Measurements from ENCODE around the gene RSPO3. TPM values are rescaled to one million over a fixed set of nuclear protein-coding genes. Genes with fewer than 3 reads are reported as not detected.

RSPO3 gene
- total and polyA plus RNA-seq, 2 experiments from 2014 or later: 4.8 to 11.2 TPM

- Histone ChIP-seq H4K20me1 (ENCODE audit: insufficient read depth, poor library complexity, severe bottlenecking) (no peaks in the 10 kb centered on the region), H2AFZ (no peak overlapping the region), H3K9me2 (replicated peaks; ENCODE audit: insufficient read depth) (no peaks in the 10 kb centered on the region), H3K27ac (no peak overlapping the region), H3K79me2 (no peaks in the 10 kb centered on the region), H3K27me3 (no peaks in the 10 kb centered on the region), H3K4me1 (ENCODE audit: insufficient read depth) (no peaks in the 10 kb centered on the region), H3K4me2 (no peak overlapping the region), H3K4me3 (no peak overlapping the region), H3K9me3 (ENCODE audit: low read depth) (no peaks in the 10 kb centered on the region), H3K36me3 (replicated peaks; ENCODE audit: insufficient read depth, low read depth) (no peaks in the 10 kb centered on the region)
- TF ChIP-seq EZH2 (IDR thresholded peaks at IDR 0.05; ENCODE audit: borderline replicate concordance) (no peak), CTCF (IDR thresholded peaks at IDR 0.05; ENCODE audit: poor library complexity) (no peak), EZH2phosphoT487 (IDR thresholded peaks at IDR 0.05; ENCODE audit: low read depth, severe bottlenecking, unreplicated experiment) (no peak)
- DNase-seq (ENCODE audit: low spot score): no peak
Observed at GRCh38 chr6:127206531-127207095, 88.1 kb downstream of the RSPO3 start.

- WGBS (ENCODE audit: low lambda C conversion rate, missing lambda C conversion rate): 71% methylated on average over 4 of the region's 4 CpGs
- H3K9me3 ChIP-seq (ENCODE audit: low read depth): no peaks in the 10 kb centered on the region
- no peaks in the 10 kb centered on the region for H3K4me1 ChIP-seq (ENCODE audit: insufficient read depth)
- no peaks in the 10 kb centered on the region for H3K27me3 ChIP-seq
- H3K4me3 ChIP-seq: no peak overlapping the region
- H3K79me2 ChIP-seq: no peaks in the 10 kb centered on the region
- H3K4me2 ChIP-seq: no peak overlapping the region
- H3K36me3 ChIP-seq (replicated peaks; ENCODE audit: insufficient read depth, low read depth): no peaks in the 10 kb centered on the region
- H3K27ac ChIP-seq: no peak overlapping the region
- no peaks in the 10 kb centered on the region for H3K9me2 ChIP-seq (replicated peaks; ENCODE audit: insufficient read depth)
- no peak for TF ChIP-seq EZH2 (IDR thresholded peaks at IDR 0.05; ENCODE audit: borderline replicate concordance)
- TF ChIP-seq EZH2phosphoT487 (IDR thresholded peaks at IDR 0.05; ENCODE audit: low read depth, severe bottlenecking, unreplicated experiment): no peak
- TF ChIP-seq CTCF (IDR thresholded peaks at IDR 0.05; ENCODE audit: poor library complexity): no peak
- H4K20me1 ChIP-seq (ENCODE audit: insufficient read depth, poor library complexity, severe bottlenecking): no peaks in the 10 kb centered on the region
- no peak for DNase-seq (ENCODE audit: low spot score)
- no peak overlapping the region for H2AFZ ChIP-seq
Observed at GRCh38 chr6:127207591-127208120, 89.2 kb downstream of the RSPO3 start.

- no peaks in the 10 kb centered on the region for H3K9me3 ChIP-seq (ENCODE audit: low read depth)
- no peaks in the 10 kb centered on the region for H3K4me1 ChIP-seq (ENCODE audit: insufficient read depth)
- no peak overlapping the region for H3K4me2 ChIP-seq
- no peak for TF ChIP-seq EZH2 (IDR thresholded peaks at IDR 0.05; ENCODE audit: borderline replicate concordance)
- TF ChIP-seq CTCF (IDR thresholded peaks at IDR 0.05; ENCODE audit: poor library complexity): no peak
- TF ChIP-seq EZH2phosphoT487 (IDR thresholded peaks at IDR 0.05; ENCODE audit: low read depth, severe bottlenecking, unreplicated experiment): no peak
- 78% methylated on average over 6 of the region's 6 CpGs for WGBS (ENCODE audit: low lambda C conversion rate, missing lambda C conversion rate)
- no peak overlapping the region for H3K4me3 ChIP-seq
- H3K36me3 ChIP-seq (replicated peaks; ENCODE audit: insufficient read depth, low read depth): no peaks in the 10 kb centered on the region
- no peaks in the 10 kb centered on the region for H3K9me2 ChIP-seq (replicated peaks; ENCODE audit: insufficient read depth)
- no peak overlapping the region for H2AFZ ChIP-seq
- no peak overlapping the region for H3K27ac ChIP-seq
- no peak for DNase-seq (ENCODE audit: low spot score)
- no peaks in the 10 kb centered on the region for H4K20me1 ChIP-seq (ENCODE audit: insufficient read depth, poor library complexity, severe bottlenecking)
- no peaks in the 10 kb centered on the region for H3K79me2 ChIP-seq
- no peaks in the 10 kb centered on the region for H3K27me3 ChIP-seq
Observed at GRCh38 chr6:127210725-127211124, 92.3 kb downstream of the RSPO3 start.

Data from hepatocyte (in vitro differentiated cells).